Left kidney (tissue), 2 donors: Measurements from ENCODE around the gene KCNG4. TPM values are rescaled to one million over a fixed set of nuclear protein-coding genes. Genes with fewer than 3 reads are reported as not detected.
"Not testable (repeated sequence)": the region's sequence is repeated elsewhere in the genome, so short reads cannot be mapped to it uniquely, and the experiment has no call there.

ENCODE experiments used
- DNase-seq: peaks from one replicate; pipeline ENCODE4 v3.0.0-alpha.2; 2013
- polyA plus RNA-seq: library from polyadenylated mRNA; unstranded; fragments of 120-200 nt; gene quantifications from one replicate; pipeline ENCODE4 v1.2.1, GENCODE V29; 2013; ENCODE audit not compliant: insufficient read length

Gene KCNG4
- polyA plus RNA-seq, 1 donor: 0.07 TPM

GRCh38 chr16:84205976-84206691, 33.7 kb downstream of the KCNG4 start:
- DNase-seq: no peak

GRCh38 chr16:84205123-84205522, 34.7 kb downstream of the KCNG4 start:
- not testable (repeated sequence) for DNase-seq

- not testable (repeated sequence) for DNase-seq
These were observed 35.3 kb downstream of the KCNG4 start for GRCh38 chr16:84204551-84204950.

GRCh38 chr16:84199861-84200260, 40.0 kb downstream of the KCNG4 start:
- no peak for DNase-seq

- DNase-seq: no peak
These were observed 40.7 kb downstream of the KCNG4 start for GRCh38 chr16:84199097-84199496.

- no peak for DNase-seq
These were observed 41.4 kb downstream of the KCNG4 start for GRCh38 chr16:84198401-84198800.

GRCh38 chr16:84197466-84198128, 42.2 kb downstream of the KCNG4 start:
- DNase-seq: no peak

- DNase-seq: no peak
These were observed 43.0 kb downstream of the KCNG4 start for GRCh38 chr16:84196727-84197394.

GRCh38 chr16:84196101-84196500, 43.7 kb downstream of the KCNG4 start:
- no peak for DNase-seq

GRCh38 chr16:84195201-84196093, 44.4 kb downstream of the KCNG4 start:
- no peak for DNase-seq

- DNase-seq: no peak
These were observed 45.2 kb downstream of the KCNG4 start for GRCh38 chr16:84194470-84195200.

- no peak for DNase-seq
These were observed 45.8 kb downstream of the KCNG4 start for GRCh38 chr16:84194018-84194417.

GRCh38 chr16:84193480-84193879, 46.3 kb downstream of the KCNG4 start:
- DNase-seq: no peak

- no peak for DNase-seq
These were observed 48.3 kb downstream of the KCNG4 start for GRCh38 chr16:84191466-84191865.

GRCh38 chr16:84190731-84191388, 49.0 kb downstream of the KCNG4 start, which contains the start of gene ADAD2:
TSS of gene ADAD2 (plus strand) at chr16:84191157. CDS start at chr16:84191231, 74 bp downstream.
- DNase-seq: no peak

- DNase-seq: peak; percentile 93
These were observed 53.0 kb downstream of the KCNG4 start, which contains the start of gene TAF1C for GRCh38 chr16:84186685-84187437. TSS of gene TAF1C (minus strand) at chr16:84187057. CDS start at chr16:84184988, 2,069 bp downstream.

GRCh38 chr16:84184775-84185174, 55.0 kb downstream of the KCNG4 start:
- no peak for DNase-seq

- no peak for DNase-seq
These were observed 55.8 kb downstream of the KCNG4 start for GRCh38 chr16:84183911-84184591.

GRCh38 chr16:84183572-84183875, 56.3 kb downstream of the KCNG4 start:
- no peak for DNase-seq
